GM12865 (cell line): ENCODE data around the gene C1orf185.
A peak's percentile ranks its signal among the peaks of the same experiment; 100 is the strongest.
"Not testable (repeated sequence)": the region's sequence is repeated elsewhere in the genome, so short reads cannot be mapped to it uniquely, and the experiment has no call there.

Source experiments
- DNase-seq: peaks from one replicate; pipeline ENCODE4 v3.0.0; 2010; ENCODE audit warnings: low read depth
- H3K4me3 ChIP-seq: 2 replicates; pipeline ENCODE4 v1.5.1; 2011; ENCODE audit warnings: mild to moderate bottlenecking, low read depth, low read length, control low read depth
- CTCF ChIP-seq: IDR thresholded peaks from 2 replicates; pipeline ENCODE4 v1.5.1; 2011; ENCODE audit warnings: low read length, control low read depth, low read depth, inconsistent platforms; ENCODE audit not compliant: insufficient read depth; ENCODE audit errors: missing control alignments

The C1orf185 gene

GRCh38 chr1:51093581-51093980, 8.4 kb upstream of the C1orf185 start:
- H3K4me3 ChIP-seq, result no peak overlapping the region
- no peak for DNase-seq
- TF ChIP-seq CTCF, result no peak

GRCh38 chr1:51097171-51097570, 4.9 kb upstream of the C1orf185 start:
- DNase-seq, result no peak
- H3K4me3 ChIP-seq, result no peak overlapping the region
- no peak for TF ChIP-seq CTCF

- no peak for TF ChIP-seq CTCF
- no peak overlapping the region for H3K4me3 ChIP-seq
- DNase-seq, result peak; percentile 77
These were observed 1.7 kb upstream of the C1orf185 start for GRCh38 chr1:51100264-51100880.

GRCh38 chr1:51114137-51114536, 12.1 kb downstream of the C1orf185 start:
- no peak for TF ChIP-seq CTCF
- H3K4me3 ChIP-seq, result no peak overlapping the region
- DNase-seq, result no peak

- no peak for DNase-seq
- no peak overlapping the region for H3K4me3 ChIP-seq
- TF ChIP-seq CTCF, result no peak
These were observed 13.8 kb downstream of the C1orf185 start for GRCh38 chr1:51115714-51116404.

GRCh38 chr1:51119331-51119730, 17.3 kb downstream of the C1orf185 start:
- TF ChIP-seq CTCF, result no peak
- DNase-seq, result no peak
- H3K4me3 ChIP-seq, result no peak overlapping the region

- DNase-seq, result no peak
- H3K4me3 ChIP-seq, result no peak overlapping the region
- TF ChIP-seq CTCF, result no peak
These were observed 18.6 kb downstream of the C1orf185 start for GRCh38 chr1:51120629-51121028.

GRCh38 chr1:51127152-51127551, 25.1 kb downstream of the C1orf185 start:
- not testable (repeated sequence) for DNase-seq

More at GRCh38 chr1:51127152-51127551, 25.1 kb downstream of the C1orf185 start:
- H3K4me3 ChIP-seq, result not testable (repeated sequence)
